Epithelial cell of esophagus (primary cell): Measurements from ENCODE around the gene AP4B1.

Source experiments
- DNase-seq: peaks from one replicate; pipeline ENCODE4 v3.0.0; 2010; ENCODE audit warnings: low read depth
- H3K4me3 ChIP-seq: 2 replicates; pipeline ENCODE4 v1.5.1; 2011; ENCODE audit warnings: mild to moderate bottlenecking, low read length, control low read depth
- TF ChIP-seq, protein P1 (sequence below): IDR thresholded peaks from 2 replicates; pipeline ENCODE4 v1.5.1; 2011; ENCODE audit warnings: low read depth, mild to moderate bottlenecking, low read length, control low read depth, inconsistent platforms; ENCODE audit not compliant: insufficient read depth; ENCODE audit errors: missing control alignments

AP4B1 gene

DNA sequence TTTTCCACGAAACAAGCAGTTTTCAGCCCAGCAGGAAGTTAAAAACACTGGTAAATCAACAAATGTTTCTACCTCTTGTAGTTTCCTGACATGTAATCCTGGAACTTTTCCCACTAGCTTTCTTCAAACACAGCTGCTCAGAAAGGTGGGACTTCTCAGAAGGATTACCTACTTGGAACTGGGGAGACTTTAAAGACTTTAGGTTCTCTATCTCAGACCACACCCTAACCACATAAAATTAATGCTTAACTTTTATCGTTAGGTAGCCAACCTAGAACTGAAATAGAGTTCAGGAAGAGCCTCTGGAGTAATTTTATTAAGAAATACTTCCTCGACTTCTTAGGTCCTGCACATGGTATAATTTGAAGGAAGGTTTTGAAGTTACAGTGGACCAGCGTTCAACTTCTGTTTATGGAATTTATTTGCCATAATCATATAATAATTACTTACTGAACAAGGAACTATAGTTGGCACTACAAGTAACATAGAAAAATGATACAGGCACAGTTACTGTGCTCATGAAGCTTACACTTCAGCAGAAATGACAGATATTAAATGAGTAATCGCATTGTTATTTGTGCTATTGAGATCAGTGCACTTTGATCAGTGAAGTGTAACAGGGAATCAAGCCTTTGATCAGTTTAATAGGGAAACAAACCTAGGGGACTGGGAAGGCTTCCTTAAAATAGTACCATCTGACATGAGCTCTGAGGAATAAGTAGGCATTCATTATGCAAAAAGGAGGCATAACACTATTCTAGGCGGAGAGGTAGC, 17.0 kb downstream of the AP4B1 start, which contains the start of gene BCL2L15:
Gene BCL2L15, minus strand, starts transcription at position 180 of the 774 bp plus-strand sequence. CDS start 206 bp downstream, outside the sequence.
- no peak within 1 kb of the TSS for H3K4me3 ChIP-seq
- no peak for DNase-seq
- TF ChIP-seq, protein P1, sequence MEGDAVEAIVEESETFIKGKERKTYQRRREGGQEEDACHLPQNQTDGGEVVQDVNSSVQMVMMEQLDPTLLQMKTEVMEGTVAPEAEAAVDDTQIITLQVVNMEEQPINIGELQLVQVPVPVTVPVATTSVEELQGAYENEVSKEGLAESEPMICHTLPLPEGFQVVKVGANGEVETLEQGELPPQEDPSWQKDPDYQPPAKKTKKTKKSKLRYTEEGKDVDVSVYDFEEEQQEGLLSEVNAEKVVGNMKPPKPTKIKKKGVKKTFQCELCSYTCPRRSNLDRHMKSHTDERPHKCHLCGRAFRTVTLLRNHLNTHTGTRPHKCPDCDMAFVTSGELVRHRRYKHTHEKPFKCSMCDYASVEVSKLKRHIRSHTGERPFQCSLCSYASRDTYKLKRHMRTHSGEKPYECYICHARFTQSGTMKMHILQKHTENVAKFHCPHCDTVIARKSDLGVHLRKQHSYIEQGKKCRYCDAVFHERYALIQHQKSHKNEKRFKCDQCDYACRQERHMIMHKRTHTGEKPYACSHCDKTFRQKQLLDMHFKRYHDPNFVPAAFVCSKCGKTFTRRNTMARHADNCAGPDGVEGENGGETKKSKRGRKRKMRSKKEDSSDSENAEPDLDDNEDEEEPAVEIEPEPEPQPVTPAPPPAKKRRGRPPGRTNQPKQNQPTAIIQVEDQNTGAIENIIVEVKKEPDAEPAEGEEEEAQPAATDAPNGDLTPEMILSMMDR = no peak

DNA sequence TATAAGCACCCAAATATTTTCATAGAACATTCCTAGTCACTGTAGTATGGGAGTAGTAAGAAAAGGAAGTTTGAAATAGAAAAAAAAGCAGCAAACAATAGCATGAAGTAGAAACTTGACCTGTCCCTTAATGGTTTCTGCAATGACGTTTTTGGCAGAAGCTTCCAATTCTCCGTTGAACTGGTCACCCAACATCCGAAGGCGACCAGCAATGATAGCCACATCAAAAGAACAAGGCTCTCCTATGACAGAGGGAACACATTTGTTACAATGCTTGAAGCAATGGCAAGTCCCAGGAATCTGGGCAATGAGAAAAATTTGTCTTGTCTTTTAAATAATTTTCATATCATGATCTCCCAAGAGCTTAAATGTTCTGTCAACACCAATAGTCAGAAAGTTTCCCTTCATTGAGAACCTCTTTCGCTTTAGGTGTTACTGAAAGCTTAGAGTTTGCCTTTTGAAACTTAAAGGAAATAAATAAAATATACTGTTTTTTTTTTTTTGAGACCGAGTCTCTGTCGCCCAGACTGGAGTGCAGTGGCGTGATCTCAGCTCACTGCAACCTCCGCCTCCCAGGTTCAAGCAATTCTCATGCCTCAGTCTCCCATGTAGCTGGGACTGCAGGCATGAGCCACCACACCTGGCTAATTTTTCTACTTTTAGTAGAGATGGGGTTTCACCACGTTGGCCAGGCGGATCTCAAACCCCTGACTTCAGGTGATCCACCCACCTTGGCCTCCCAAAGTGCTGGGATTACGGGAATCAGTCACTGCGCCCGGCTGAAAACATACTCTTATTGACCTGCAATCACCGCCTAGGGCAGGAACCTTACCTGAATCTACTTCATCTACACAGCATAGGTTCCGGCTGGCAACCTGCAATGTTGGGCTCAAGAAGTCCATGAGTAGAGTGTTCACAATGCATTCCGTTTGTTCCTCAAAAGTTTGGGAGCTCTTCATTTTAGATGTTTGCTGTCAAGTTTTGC, 17.9 kb downstream of the AP4B1 start:
- H3K4me3 ChIP-seq = no peak overlapping the region
- no peak for DNase-seq
- TF ChIP-seq, protein P1 = no peak

DNA sequence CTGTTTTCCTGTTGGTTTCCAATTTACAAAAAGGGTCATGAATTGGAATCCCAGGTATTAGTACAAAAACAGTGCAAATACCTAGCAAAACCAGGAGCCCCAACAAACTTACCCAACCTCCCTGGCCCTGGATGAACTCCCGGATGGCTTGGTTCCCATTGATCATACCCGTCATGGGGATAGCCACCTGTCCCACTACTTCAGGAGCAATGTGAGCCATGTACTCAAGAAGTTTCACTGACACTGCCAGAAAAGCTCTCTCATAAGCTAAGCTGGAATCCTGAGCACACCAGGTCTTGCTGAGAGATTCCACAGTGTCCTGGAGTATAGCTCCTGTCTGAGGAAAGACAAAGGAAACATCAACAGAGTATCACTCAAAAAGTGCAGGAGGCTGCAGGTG, 22.9 kb downstream of the AP4B1 start:
- DNase-seq = no peak
- no peak overlapping the region for H3K4me3 ChIP-seq
- TF ChIP-seq, protein P1 = no peak

DNA sequence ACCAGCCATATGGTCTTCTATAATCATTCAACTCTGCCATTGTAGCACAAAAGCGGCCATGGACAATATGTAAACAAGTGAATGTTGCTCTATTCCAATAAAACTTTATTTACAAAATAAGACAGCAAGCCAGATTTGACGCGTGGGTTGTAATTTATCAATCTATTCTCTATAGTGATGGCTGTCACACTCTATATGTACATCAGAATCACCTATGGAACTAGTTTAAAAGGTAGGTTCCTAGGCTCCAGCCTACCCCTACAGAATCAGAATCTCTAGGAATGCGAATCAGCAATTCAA, 24.9 kb downstream of the AP4B1 start:
- TF ChIP-seq, protein P1 = no peak
- no peak overlapping the region for H3K4me3 ChIP-seq
- DNase-seq = no peak

DNA sequence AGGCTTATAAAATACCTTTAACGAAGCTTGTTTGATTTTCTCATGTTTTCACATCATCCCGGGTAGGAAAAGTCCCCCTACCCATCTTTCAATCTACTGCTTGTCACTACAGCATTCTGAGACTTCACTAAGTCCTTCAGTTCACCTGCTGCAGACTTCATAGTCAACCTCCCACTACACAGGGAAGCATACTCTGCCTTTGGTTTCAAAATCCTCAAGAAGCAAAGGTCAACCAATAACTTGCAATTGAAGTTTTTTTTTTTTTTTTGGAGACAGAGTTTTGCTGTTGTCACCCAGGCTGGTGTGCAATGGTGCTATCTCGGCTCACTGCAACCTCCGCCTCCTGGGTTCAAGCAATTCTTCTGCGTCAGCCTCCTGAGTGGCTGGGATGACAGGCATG, 28.4 kb downstream of the AP4B1 start:
- no peak for DNase-seq
- TF ChIP-seq, protein P1 = no peak
- no peak overlapping the region for H3K4me3 ChIP-seq

DNA sequence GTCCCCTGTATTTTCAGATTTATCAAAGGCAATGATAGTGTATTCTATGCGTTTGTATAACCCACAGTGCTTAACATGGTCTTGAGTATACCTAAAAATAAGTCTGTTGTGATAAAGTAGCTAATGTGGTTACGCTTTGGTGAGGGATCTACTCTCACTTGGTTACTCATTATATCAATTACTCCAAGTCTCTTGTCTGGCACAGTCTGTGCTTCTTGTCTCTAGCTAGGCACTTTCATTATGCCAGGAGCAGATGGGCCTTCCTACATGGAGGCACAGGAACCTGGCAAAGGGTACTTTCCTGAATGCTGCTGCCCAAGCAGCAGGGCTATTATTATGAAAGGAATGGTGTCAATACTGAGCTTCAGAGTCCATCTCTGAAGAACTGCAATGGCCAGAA, 28.9 kb downstream of the AP4B1 start:
- DNase-seq = no peak
- H3K4me3 ChIP-seq = no peak overlapping the region
- TF ChIP-seq, protein P1 = no peak
